GM12878 (cell line): ENCODE data around the gene TJAP1. TPM values are rescaled to one million over a fixed set of nuclear protein-coding genes. Genes with fewer than 3 reads are reported as not detected.

Source experiments
- ATF3 ChIP-seq: IDR thresholded peaks from 2 replicates; pipeline ENCODE4 v1.6.1; 2011; ENCODE audit warnings: low read depth, mild to moderate bottlenecking, low read length, moderate library complexity, borderline replicate concordance; ENCODE audit errors: extremely low read depth
- CUX1 ChIP-seq: IDR thresholded peaks from 2 replicates; pipeline ENCODE4 v1.6.1; 2012; ENCODE audit warnings: improper control_type of control experiment, low read depth, low read length; ENCODE audit not compliant: insufficient replicate concordance
- EED ChIP-seq: sonication (generic); IDR thresholded peaks from 2 replicates; pipeline ENCODE4 v1.6.1; 2016; ENCODE audit warnings: antibody characterized with exemption, low read depth
- NR2C1 ChIP-seq: fragments of 450-650 bp; IDR thresholded peaks from 2 replicates; pipeline ENCODE4 v1.6.1; 2017; ENCODE audit warnings: antibody characterized with exemption, mild to moderate bottlenecking, moderate library complexity
- ZBTB11 ChIP-seq: fragments of 450-650 bp; formaldehyde crosslinking; IDR thresholded peaks from 2 replicates; pipeline ENCODE4 v1.5.0; 2022; ENCODE audit warnings: mild to moderate bottlenecking, missing genetic modification characterization
- ZNF592 ChIP-seq: fragments of 450-650 bp; IDR thresholded peaks from 2 replicates; pipeline ENCODE4 v1.6.1; 2017; ENCODE audit warnings: mild to moderate bottlenecking, moderate library complexity
- polyA plus RNA-seq, 11 experiments: library from polyadenylated mRNA; depleted of rRNA in 4 of 11; unstranded in 6 of 11; stranded (reverse) in 5 of 11; fragments of >200 nt; fragmentation: Nextera tagmentation in 4 of 11; fragmentation: Illumina TruSeq in 1 of 11; extraction: Ambion mirVana in 4 of 11; extraction: Trizol in 1 of 11; gene quantifications; 1 replicate in 1 of 11; 2 replicates in 10 of 11; pipeline versions ENCODE4 v1.2.1 to v1.2.3, GENCODE V29; 2011 to 2016; ENCODE audit warnings: inconsistent platforms in 2 of 11, missing spikeins in 2 of 11, low read depth in 1 of 11
- total RNA-seq, 4 experiments: library from RNA; depleted of rRNA in 3 of 4; stranded (reverse); fragments of >200 nt in 3 of 4; fragmentation: Illumina TruSeq in 1 of 4; extraction: Trizol in 1 of 4; gene quantifications; 2 replicates each; pipeline versions ENCODE4 v1.2.1 to v1.2.3, GENCODE V29; 2013 to 2021

TJAP1 gene
- total and polyA plus RNA-seq, 10 of the 15 experiments (the other 5 are each of a cell fraction or from before 2014, with no cell fraction given), result 0.11 to 22.6 (median 12.8) TPM

GRCh38 chr6:43445576-43445975 lies 31.8 kb upstream of the TJAP1 start (continued):
- TF ChIP-seq ZNF592, result no peak
- TF ChIP-seq NR2C1, result no peak
- no peak for TF ChIP-seq ATF3
- no peak for TF ChIP-seq CUX1
- TF ChIP-seq EED, result no peak
- TF ChIP-seq ZBTB11 (CRISPR knock-in tag), result no peak
